Lower leg skin (tissue), 3 donors: ENCODE results near the gene SMOC1.

Source experiments
- POLR2A ChIP-seq, 2 donors: fragments of 450-650 bp; IDR thresholded peaks; one replicate each; pipeline ENCODE4 v1.6.1; 2016 to 2017; ENCODE audit warnings: antibody characterized with exemption in 2 of 2, mild to moderate bottlenecking in 1 of 2, moderate library complexity in 1 of 2
- TF ChIP-seq, protein P1 (sequence below), 3 donors: fragments of 450-650 bp; IDR thresholded peaks; one replicate each; pipeline ENCODE4 v1.5.1; 2016; ENCODE audit warnings: antibody characterized with exemption in 3 of 3, mild to moderate bottlenecking in 3 of 3, moderate library complexity in 2 of 3

DNA sequence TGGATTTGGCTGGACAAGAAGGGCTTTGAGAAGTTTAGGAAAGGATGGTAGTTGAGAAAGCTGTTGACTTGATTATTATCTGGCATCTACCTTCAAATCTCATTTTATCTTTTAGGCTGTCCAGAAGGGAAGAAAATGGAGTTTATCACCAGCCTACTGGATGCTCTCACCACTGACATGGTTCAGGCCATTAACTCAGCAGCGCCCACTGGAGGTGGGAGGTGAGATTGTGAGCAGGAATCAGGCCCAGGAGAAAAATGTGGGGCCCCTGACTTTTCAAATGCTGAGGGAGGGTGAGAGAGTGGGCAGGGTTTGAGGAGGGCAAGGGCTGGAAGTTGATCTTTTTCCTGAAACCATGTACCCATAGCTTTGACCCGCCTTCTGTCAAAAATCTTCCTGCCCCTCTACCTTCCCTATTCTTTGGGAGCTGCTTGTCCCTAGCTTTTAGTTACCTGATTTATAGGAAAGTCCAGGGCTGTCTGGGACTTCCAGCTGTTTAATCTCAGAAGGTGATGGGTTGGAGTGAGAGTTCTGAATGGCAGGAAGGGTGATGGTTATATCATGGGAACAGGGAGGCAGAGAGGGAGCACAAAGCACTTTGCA lies 134.2 kb downstream of the SMOC1 start:
- TF ChIP-seq, protein P1, sequence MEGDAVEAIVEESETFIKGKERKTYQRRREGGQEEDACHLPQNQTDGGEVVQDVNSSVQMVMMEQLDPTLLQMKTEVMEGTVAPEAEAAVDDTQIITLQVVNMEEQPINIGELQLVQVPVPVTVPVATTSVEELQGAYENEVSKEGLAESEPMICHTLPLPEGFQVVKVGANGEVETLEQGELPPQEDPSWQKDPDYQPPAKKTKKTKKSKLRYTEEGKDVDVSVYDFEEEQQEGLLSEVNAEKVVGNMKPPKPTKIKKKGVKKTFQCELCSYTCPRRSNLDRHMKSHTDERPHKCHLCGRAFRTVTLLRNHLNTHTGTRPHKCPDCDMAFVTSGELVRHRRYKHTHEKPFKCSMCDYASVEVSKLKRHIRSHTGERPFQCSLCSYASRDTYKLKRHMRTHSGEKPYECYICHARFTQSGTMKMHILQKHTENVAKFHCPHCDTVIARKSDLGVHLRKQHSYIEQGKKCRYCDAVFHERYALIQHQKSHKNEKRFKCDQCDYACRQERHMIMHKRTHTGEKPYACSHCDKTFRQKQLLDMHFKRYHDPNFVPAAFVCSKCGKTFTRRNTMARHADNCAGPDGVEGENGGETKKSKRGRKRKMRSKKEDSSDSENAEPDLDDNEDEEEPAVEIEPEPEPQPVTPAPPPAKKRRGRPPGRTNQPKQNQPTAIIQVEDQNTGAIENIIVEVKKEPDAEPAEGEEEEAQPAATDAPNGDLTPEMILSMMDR (IDR thresholded peaks at IDR 0.05), result no peak
- TF ChIP-seq POLR2A (IDR thresholded peaks at IDR 0.05), result no peak
